Upper lobe of right lung (tissue), 1 donor: ENCODE results near the gene RHOT2. TPM values are rescaled to one million over a fixed set of nuclear protein-coding genes. Genes with fewer than 3 reads are reported as not detected.

ENCODE experiments used
- ATAC-seq: fragments of 200-7000 bp; cut with Tn5 transposase; one replicate; pipeline ENCODE4 v1.9.1; 2020; ENCODE audit warnings: mild to moderate bottlenecking, moderate library complexity
- DNase-seq: peaks from one replicate; pipeline ENCODE4 v3.0.0-alpha.2; 2020
- H3K27ac ChIP-seq: fragments of 200-600 bp; one replicate; pipeline ENCODE4 v1.8.0; 2022
- H3K27me3 ChIP-seq: fragments of 200-600 bp; one replicate; pipeline ENCODE4 v1.8.0; 2022; ENCODE audit warnings: mild to moderate bottlenecking
- H3K36me3 ChIP-seq: fragments of 200-600 bp; one replicate; pipeline ENCODE4 v1.8.0; 2022
- H3K4me1 ChIP-seq: fragments of 200-600 bp; one replicate; pipeline ENCODE4 v1.8.0; 2022
- H3K4me3 ChIP-seq: fragments of 200-600 bp; one replicate; pipeline ENCODE4 v1.8.0; 2022; ENCODE audit warnings: mild to moderate bottlenecking
- H3K9me3 ChIP-seq: fragments of 200-600 bp; one replicate; pipeline ENCODE4 v1.8.0; 2022
- CTCF ChIP-seq: fragments of 200-600 bp; IDR thresholded peaks from one replicate; pipeline ENCODE4 v1.8.0; 2022; ENCODE audit warnings: antibody characterized with exemption
- intact Hi-C: fragments of 100-400 bp; cut with DNase I; formaldehyde crosslinking; loops from one replicate; pipeline ENCODE4 v1.11.0; 2022
- total RNA-seq: library from RNA; stranded (reverse); fragmentation: NEBNext Ultra II Directional; extraction: Animal tissue kit (Norgen Biotek cat#: 25700); gene quantifications from one replicate; pipeline ENCODE4 v1.2.1, GENCODE V29; 2021
- donor health status: DM: no; HTN: yes; CAD: no; lungs with severe emphysema.

RHOT2 gene
- total RNA-seq, 1 donor from 2014 or later: 92.5 TPM

GRCh38 chr16:708959-709358, 41.0 kb downstream of the RHOT2 start:
- H3K4me1 ChIP-seq: no peaks in the 10 kb centered on the region
- H3K4me3 ChIP-seq: no peak overlapping the region
- intact Hi-C loops: no loop called here
- no peaks in the 10 kb centered on the region for H3K9me3 ChIP-seq
- DNase-seq: no peak
- no peak for ATAC-seq
- H3K27me3 ChIP-seq: peaks cover 69% of the 10 kb centered on the region
- no peaks in the 10 kb centered on the region for H3K36me3 ChIP-seq
- no peak for TF ChIP-seq CTCF
- no peak overlapping the region for H3K27ac ChIP-seq

DNA sequence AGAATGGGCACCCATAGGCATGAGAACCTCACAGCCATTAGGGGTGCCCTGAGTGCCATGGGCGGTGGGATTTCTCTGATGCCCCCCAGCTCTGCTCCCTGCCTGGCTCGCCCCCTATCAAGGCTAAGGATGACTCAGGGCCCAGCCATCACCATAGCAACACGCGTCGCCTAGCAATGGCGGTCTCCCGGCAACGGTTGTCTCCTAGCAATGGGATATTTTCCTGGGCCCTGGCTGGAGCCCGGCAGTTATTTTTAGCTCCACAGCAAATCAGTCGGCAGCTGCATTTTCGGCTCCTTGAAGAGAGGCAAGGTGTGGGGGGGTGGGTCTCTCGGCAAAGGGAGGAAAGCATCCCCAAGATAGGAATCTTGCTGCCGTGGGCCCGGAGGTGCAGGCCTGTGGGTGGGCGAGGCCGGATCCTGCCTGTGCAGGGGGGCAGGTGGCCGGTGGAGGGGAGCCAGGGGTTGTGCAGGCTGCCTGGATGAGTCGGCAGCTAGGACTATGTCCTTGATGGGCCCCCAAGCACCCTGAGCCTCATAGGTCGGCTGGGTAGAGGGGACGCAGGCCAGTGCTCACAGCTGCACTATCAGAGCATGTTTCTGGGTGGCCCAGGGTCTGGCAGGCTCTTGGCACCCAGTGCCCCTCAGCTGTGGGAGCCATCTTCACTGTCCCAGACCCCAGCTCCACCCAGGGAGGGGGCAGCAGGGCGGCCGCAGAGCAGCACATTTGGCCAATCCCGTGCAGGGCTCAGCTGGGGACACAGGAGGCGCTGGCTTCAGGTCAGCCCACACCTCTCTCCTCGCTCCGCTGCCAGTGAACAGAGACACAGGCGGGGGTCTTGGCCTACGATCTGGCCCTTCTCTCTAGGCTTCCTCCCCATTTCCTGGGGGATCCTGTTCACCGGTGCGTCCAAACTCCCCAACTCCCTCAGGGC, 41.9 kb downstream of the RHOT2 start:
- intact Hi-C loops: loop anchor here (10.0 kb wide), 1 partner anchor 75 kb away; the partner anchor contains the start of genes CHTF18 and RPUSD1

DNA sequence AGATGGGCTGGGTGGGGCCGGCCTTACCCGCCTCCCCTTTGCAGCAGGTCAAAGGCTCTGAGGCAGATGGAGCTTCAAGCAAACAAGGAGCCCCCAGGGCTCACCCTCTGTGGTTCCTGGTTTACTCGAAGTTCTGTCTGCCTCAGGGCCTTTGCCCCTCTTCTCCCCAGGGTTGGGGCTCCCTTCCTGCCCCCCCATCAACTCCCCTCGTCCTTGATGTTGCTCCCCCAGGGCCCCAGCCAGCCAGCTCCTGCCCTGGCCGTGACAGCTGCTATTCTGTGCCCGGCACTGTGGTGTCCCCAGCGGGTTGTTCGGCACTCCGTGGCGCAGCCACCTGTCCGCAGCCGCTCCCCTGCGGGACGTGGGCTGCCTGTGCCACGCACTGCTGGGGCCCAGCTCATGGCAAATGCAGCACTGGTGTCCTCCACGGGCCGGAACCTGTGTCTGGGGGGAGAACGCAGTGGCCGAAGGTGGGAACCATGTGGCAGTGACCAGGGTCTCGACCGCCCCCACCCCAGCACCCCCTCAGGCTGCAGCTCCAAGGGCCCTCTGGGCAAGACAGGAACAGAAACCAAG, 42.7 kb downstream of the RHOT2 start:
- Histone ChIP-seq H3K4me3 (no peak overlapping the region), H3K9me3 (no peaks in the 10 kb centered on the region), H3K27me3 (peaks cover 56% of the 10 kb centered on the region), H3K36me3 (no peaks in the 10 kb centered on the region), H3K27ac (no peak overlapping the region), H3K4me1 (peaks cover 4% of the 10 kb centered on the region)
- intact Hi-C loops: loop anchor here (10.0 kb wide), 1 partner anchor 74 kb away; the partner anchor contains the start of genes CHTF18 and RPUSD1
- no peak for ATAC-seq
- DNase-seq: no peak
- TF ChIP-seq CTCF: no peak

More for the DNA sequence above, 41.9 kb downstream of the RHOT2 start:
- DNase-seq (no peak), ATAC-seq (no peak)
- Histone ChIP-seq H3K36me3 (no peaks in the 10 kb centered on the region), H3K9me3 (no peaks in the 10 kb centered on the region), H3K27ac (no peak overlapping the region), H3K4me1 (peaks cover 4% of the 10 kb centered on the region), H3K4me3 (no peak overlapping the region), H3K27me3 (peaks cover 60% of the 10 kb centered on the region)
- no peak for TF ChIP-seq CTCF

GRCh38 chr16:711084-711483, 43.2 kb downstream of the RHOT2 start:
- no peak for TF ChIP-seq CTCF
- H3K27me3 ChIP-seq: peaks cover 53% of the 10 kb centered on the region
- DNase-seq: no peak
- no peaks in the 10 kb centered on the region for H3K9me3 ChIP-seq
- H3K4me1 ChIP-seq: peaks cover 8% of the 10 kb centered on the region
- intact Hi-C loops: loop anchor here (10.0 kb wide), 1 partner anchor 74 kb away; the partner anchor contains the start of genes CHTF18 and RPUSD1
- H3K36me3 ChIP-seq: no peaks in the 10 kb centered on the region
- no peak overlapping the region for H3K4me3 ChIP-seq
- ATAC-seq: no peak
- H3K27ac ChIP-seq: no peak overlapping the region

GRCh38 chr16:711548-712320, 43.8 kb downstream of the RHOT2 start:
- H3K4me1 ChIP-seq: peaks cover 13% of the 10 kb centered on the region
- peak; percentile 92 for DNase-seq
- H3K27me3 ChIP-seq: peaks cover 47% of the 10 kb centered on the region
- H3K27ac ChIP-seq: no peak overlapping the region
- peak; percentile 79 for ATAC-seq
- no peaks in the 10 kb centered on the region for H3K36me3 ChIP-seq
- H3K4me3 ChIP-seq: no peak overlapping the region
- intact Hi-C loops: loop anchor here (10.0 kb wide), 1 partner anchor 73 kb away; the partner anchor contains the start of genes CHTF18 and RPUSD1
- H3K9me3 ChIP-seq: no peaks in the 10 kb centered on the region
- peak; percentile 98 for TF ChIP-seq CTCF
